Neuron (in vitro differentiated cells): ENCODE data around the gene PDGFA.

Experiments
- H2AFZ ChIP-seq: one replicate; pipeline ENCODE4 v1.6.1; 2013; ENCODE audit warnings: low read depth, mild to moderate bottlenecking, inconsistent platforms, low read length, moderate library complexity
- H3K27me3 ChIP-seq: one replicate; pipeline ENCODE4 v1.6.1; 2013; ENCODE audit warnings: low read length; ENCODE audit not compliant: insufficient read depth
- H3K36me3 ChIP-seq: one replicate; pipeline ENCODE4 v1.6.1; 2013; ENCODE audit warnings: low read length; ENCODE audit not compliant: insufficient read depth
- H3K4me1 ChIP-seq: one replicate; pipeline ENCODE4 v1.6.1; 2013; ENCODE audit warnings: low read length; ENCODE audit not compliant: insufficient read depth
- H3K4me3 ChIP-seq: 2 replicates; pipeline ENCODE4 v1.5.1; 2013; ENCODE audit warnings: mild to moderate bottlenecking, low read length, moderate library complexity
- H3K9me3 ChIP-seq: one replicate; pipeline ENCODE4 v1.6.1; 2013; ENCODE audit warnings: low read length

Gene PDGFA

GRCh38 chr7:506921-507622 lies 12.6 kb downstream of the PDGFA start:
- Histone ChIP-seq H3K9me3 (no peaks in the 10 kb centered on the region), H3K4me1 (no peaks in the 10 kb centered on the region), H2AFZ (no peak overlapping the region), H3K27me3 (peaks cover 14% of the 10 kb centered on the region), H3K4me3 (no peak overlapping the region), H3K36me3 (no peaks in the 10 kb centered on the region)

- Histone ChIP-seq H3K36me3 (no peaks in the 10 kb centered on the region), H3K4me3 (no peak overlapping the region), H3K4me1 (no peaks in the 10 kb centered on the region), H3K27me3 (peaks cover 10% of the 10 kb centered on the region), H2AFZ (no peak overlapping the region), H3K9me3 (no peaks in the 10 kb centered on the region)
Measured at GRCh38 chr7:506391-506831, 13.2 kb downstream of the PDGFA start.

- no peaks in the 10 kb centered on the region for H3K4me1 ChIP-seq
- peaks cover 8% of the 10 kb centered on the region for H3K27me3 ChIP-seq
- H3K4me3 ChIP-seq: no peak overlapping the region
- no peaks in the 10 kb centered on the region for H3K36me3 ChIP-seq
- H3K9me3 ChIP-seq: no peaks in the 10 kb centered on the region
- H2AFZ ChIP-seq: no peak overlapping the region
Measured at GRCh38 chr7:505171-505570, 14.5 kb downstream of the PDGFA start.

DNA sequence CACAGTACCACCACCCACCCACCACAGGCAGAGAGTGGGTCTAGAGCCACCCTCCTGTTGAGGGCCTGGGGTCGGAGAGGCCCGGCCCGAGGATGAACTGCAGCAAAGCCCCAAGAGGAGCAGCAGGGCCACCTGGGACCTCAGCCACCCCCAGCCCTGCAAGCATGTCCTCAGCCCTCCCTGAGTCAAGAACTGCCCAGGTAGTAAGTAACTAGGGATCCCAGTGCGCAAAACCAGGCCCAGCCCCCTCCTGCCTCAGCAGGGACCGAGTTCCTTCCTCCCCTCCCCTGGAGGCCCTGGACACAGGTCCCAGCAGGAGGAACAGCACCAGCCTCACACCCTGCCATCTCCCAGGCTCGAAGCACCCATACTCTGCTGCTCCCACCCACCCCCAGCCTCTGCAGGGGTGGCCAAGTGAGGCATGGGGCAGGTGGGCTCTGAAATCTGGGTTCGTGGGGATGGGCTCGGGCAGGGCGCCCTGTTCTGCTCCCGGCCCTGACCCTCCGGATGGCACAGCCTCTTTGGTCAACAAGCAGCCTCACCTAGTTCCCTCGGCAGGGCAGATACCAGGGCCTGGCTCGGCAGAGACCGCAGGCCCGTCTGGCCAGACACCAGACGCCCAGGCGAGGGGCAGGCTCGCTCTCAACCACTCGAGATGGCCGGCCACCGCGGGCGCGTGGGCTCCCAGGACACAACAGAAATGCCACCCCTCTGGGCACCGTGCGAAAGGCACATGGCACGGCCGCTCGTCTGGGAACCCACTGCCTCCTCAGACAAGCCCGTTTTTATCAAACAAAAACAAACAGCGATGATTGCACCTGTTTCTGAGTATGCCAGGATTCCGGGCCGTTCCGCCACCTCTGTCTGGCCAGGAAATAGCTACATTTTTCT lies 15.2 kb downstream of the PDGFA start:
- Histone ChIP-seq H3K27me3 (peaks cover 8% of the 10 kb centered on the region), H3K4me3 (no peak overlapping the region), H3K9me3 (no peaks in the 10 kb centered on the region), H3K36me3 (no peaks in the 10 kb centered on the region), H3K4me1 (no peaks in the 10 kb centered on the region), H2AFZ (no peak overlapping the region)

DNA sequence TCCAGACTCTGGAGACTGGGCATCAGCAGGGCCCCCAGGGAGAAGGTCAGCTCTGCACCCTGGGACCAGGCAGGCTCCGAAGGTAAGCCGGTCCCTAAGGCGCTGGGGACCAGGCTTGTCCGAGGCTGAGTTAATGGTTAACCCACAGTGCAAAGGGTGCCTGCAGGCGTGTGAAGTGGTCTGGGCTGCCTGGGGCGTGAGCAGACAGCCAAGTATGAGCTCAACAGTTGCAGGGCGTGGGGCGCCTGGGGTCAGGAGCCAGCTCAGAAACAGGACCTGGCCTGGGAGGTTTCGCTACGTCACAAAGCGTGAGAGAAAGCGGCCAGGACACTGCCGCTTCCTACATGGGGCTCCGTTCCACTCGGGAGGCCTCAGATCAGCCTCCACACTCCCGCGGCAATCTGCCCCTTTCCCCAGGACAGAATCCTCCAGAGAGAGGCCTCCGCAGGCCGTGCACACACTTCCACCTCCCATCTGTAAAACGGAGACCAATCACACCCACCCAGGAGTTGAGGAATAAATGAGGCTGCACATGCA lies 16.0 kb downstream of the PDGFA start:
- H3K27me3 ChIP-seq: peaks cover 5% of the 10 kb centered on the region
- no peaks in the 10 kb centered on the region for H3K9me3 ChIP-seq
- no peak overlapping the region for H2AFZ ChIP-seq
- no peak overlapping the region for H3K4me3 ChIP-seq
- no peaks in the 10 kb centered on the region for H3K36me3 ChIP-seq
- H3K4me1 ChIP-seq: no peaks in the 10 kb centered on the region

- no peaks in the 10 kb centered on the region for H3K27me3 ChIP-seq
- H2AFZ ChIP-seq: no peak overlapping the region
- no peaks in the 10 kb centered on the region for H3K4me1 ChIP-seq
- H3K36me3 ChIP-seq: no peaks in the 10 kb centered on the region
- no peak overlapping the region for H3K4me3 ChIP-seq
- H3K9me3 ChIP-seq: no peaks in the 10 kb centered on the region
Measured at GRCh38 chr7:502296-502695, 17.4 kb downstream of the PDGFA start.

DNA sequence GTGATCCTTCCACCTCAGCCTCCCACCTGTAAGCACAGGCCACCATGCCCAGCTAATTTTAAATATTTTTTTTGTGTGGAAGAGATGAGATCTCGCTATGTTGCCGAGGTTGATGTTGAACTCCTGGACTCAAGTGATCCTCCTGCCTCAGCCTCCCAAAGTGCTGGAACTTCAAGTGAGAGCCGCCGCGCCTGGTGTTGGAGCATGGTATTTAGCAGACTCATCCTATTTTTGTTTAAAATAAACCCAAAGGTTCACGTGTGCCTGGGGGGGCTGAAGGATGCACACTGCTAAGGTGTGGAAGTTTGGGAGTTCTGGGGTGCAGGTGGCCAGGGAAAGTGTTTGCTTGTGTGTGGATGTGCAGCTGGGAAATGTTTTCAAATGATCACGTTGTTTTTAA lies 18.1 kb downstream of the PDGFA start:
- Histone ChIP-seq H3K4me3 (no peak overlapping the region), H3K4me1 (no peaks in the 10 kb centered on the region), H3K27me3 (no peaks in the 10 kb centered on the region), H3K9me3 (no peaks in the 10 kb centered on the region), H3K36me3 (no peaks in the 10 kb centered on the region), H2AFZ (no peak overlapping the region)

DNA sequence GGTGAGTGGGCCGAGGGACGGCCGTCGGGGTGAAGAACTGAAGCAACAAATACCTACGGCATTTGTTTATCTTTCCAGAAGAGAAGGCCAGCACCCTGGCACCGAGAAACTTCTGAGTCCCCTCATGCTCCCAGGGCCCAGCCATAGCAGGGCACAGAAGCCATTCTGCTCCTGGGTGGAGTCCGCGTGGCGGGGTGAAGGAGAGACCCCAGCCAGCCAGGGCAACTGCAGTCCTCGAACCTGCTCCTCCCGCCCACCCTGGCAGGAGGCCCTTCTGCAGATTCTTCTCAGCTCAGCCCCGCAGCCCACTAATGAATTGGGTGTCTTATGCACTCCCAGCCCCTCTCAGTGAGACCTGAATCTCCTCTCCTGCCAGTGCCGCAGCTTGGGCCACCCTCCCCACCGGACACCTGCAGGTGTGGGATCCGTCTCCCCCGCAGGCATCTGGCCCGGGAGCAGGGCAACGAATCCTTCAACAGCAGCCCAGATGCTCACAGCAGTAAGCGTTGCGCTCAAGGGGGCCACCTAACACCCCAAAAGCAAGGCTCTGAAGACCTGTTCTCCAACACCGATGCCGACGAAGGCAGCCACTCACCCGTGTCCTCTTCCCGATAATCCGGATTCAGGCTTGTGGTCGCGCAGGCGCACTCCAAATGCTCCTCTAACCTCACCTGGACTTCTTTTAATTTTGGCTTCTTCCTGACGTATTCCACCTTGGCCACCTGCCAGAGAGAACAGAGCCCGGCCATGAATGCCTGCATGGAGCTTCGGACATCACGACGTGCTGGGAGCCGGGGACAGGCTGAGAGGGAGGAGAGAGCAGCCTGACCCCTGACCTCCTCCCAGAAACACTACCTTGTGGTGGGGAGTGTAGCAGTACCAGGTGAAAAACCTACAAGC lies 18.9 kb downstream of the PDGFA start:
- Histone ChIP-seq H3K9me3 (no peaks in the 10 kb centered on the region), H3K27me3 (no peaks in the 10 kb centered on the region), H2AFZ (no peak overlapping the region), H3K36me3 (no peaks in the 10 kb centered on the region), H3K4me3 (no peak overlapping the region), H3K4me1 (no peaks in the 10 kb centered on the region)

GRCh38 chr7:499853-500485 lies 19.7 kb downstream of the PDGFA start:
- H3K4me3 ChIP-seq: no peak overlapping the region
- no peaks in the 10 kb centered on the region for H3K4me1 ChIP-seq
- no peaks in the 10 kb centered on the region for H3K27me3 ChIP-seq
- no peaks in the 10 kb centered on the region for H3K9me3 ChIP-seq
- no peak overlapping the region for H2AFZ ChIP-seq
- H3K36me3 ChIP-seq: no peaks in the 10 kb centered on the region

- H2AFZ ChIP-seq: no peak overlapping the region
- no peaks in the 10 kb centered on the region for H3K9me3 ChIP-seq
- no peaks in the 10 kb centered on the region for H3K4me1 ChIP-seq
- H3K36me3 ChIP-seq: no peaks in the 10 kb centered on the region
- H3K27me3 ChIP-seq: no peaks in the 10 kb centered on the region
- no peak overlapping the region for H3K4me3 ChIP-seq
Measured at GRCh38 chr7:498678-499641, 20.7 kb downstream of the PDGFA start.

GRCh38 chr7:497946-498655 lies 21.5 kb downstream of the PDGFA start:
- Histone ChIP-seq H3K36me3 (no peaks in the 10 kb centered on the region), H3K4me3 (no peak overlapping the region), H3K27me3 (no peaks in the 10 kb centered on the region), H2AFZ (no peak overlapping the region), H3K4me1 (no peaks in the 10 kb centered on the region), H3K9me3 (no peaks in the 10 kb centered on the region)
